Measurements from ENCODE around the gene ZNF784.

ZNF784 gene

GRCh38 chr19:55586976-55587668, 37.2 kb downstream of the ZNF784 start (continued):
- TF ChIP-seq ZNF621 (tag by site-specific recombination; IDR thresholded peaks at IDR 0.05) (no peak), ZNF701 (tag by site-specific recombination; IDR thresholded peaks at IDR 0.05) (no peak), KLF17 (tag by site-specific recombination; IDR thresholded peaks at IDR 0.05) (no peak), ZNF707 (tag by site-specific recombination; IDR thresholded peaks at IDR 0.05) (no peak), ZNF132 (tag by site-specific recombination; IDR thresholded peaks at IDR 0.05; ENCODE audit: borderline replicate concordance) (no peak), ZNF350 (tag by site-specific recombination; IDR thresholded peaks at IDR 0.05) (no peak), IKZF3 (tag by site-specific recombination; IDR thresholded peaks at IDR 0.05) (no peak), ZNF830 (tag by site-specific recombination; IDR thresholded peaks at IDR 0.05; ENCODE audit: low read depth) (no peak), ZNF600 (tag by site-specific recombination; IDR thresholded peaks at IDR 0.05) (peak; percentile 94), ZNF223 (tag by site-specific recombination; IDR thresholded peaks at IDR 0.05) (no peak), ZSCAN18 (tag by site-specific recombination; IDR thresholded peaks at IDR 0.05) (no peak), GLI2 (tag by site-specific recombination; IDR thresholded peaks at IDR 0.05; ENCODE audit: borderline replicate concordance, low read depth) (no peak), ZNF148 (tag by site-specific recombination; IDR thresholded peaks at IDR 0.05; ENCODE audit: borderline replicate concordance) (no peak), ZNF324 (tag by site-specific recombination; IDR thresholded peaks at IDR 0.05) (no peak), ZNF645 (tag by site-specific recombination; IDR thresholded peaks at IDR 0.05) (no peak), ZBTB10 (tag by site-specific recombination; IDR thresholded peaks at IDR 0.05) (0 out of 2 replicates have a peak, but pooled peaks have one; percentile 44), GLIS1 (tag by site-specific recombination; IDR thresholded peaks at IDR 0.05) (peak; percentile 45; the same call in 1 of the 2 replicates), KLF8 (tag by site-specific recombination; IDR thresholded peaks at IDR 0.05) (peak; percentile 61; the same call in 1 of the 2 replicates), ZNF48 (tag by site-specific recombination; IDR thresholded peaks at IDR 0.05) (no peak), ZNF26 (tag by site-specific recombination; IDR thresholded peaks at IDR 0.05) (no peak), ZNF768 (tag by site-specific recombination; IDR thresholded peaks at IDR 0.05) (no peak), ZNF548 (tag by site-specific recombination; IDR thresholded peaks at IDR 0.05) (no peak), ZNF10 (tag by site-specific recombination; IDR thresholded peaks at IDR 0.05) (no peak), GFI1B (tag by site-specific recombination; IDR thresholded peaks at IDR 0.05) (no peak)
